HCT116 (cell line): Measurements from ENCODE around the gene NUCB1. TPM values are rescaled to one million over a fixed set of nuclear protein-coding genes. Genes with fewer than 3 reads are reported as not detected.
A peak's percentile ranks its signal among the peaks of the same experiment; 100 is the strongest.

Experiments
- ATAC-seq: fragments of 200-7000 bp; cut with Tn5 transposase; 2 replicates; pipeline ENCODE4 v1.9.1; 2020; ENCODE audit warnings: mild to moderate bottlenecking, moderate library complexity
- BruUV-seq: library from RNA; stranded (reverse); fragments of 400-500 nt; replicated peaks from 2 replicates; lab custom pipeline; 2021; lab: Mats Ljungman, UMichigan
- CTCF ChIA-PET: fragments of 300-600 bp; sonication (Branson Sonifier 250); formaldehyde crosslinking; loops from one replicate; lab custom pipeline; 2021; ENCODE audit warnings: antibody characterized with exemption; lab: Charles Lee
- POLR2A ChIA-PET: fragments of 300-600, 350-600 bp; sonication (Branson Sonifier 250); formaldehyde crosslinking; loops from one replicate; lab custom pipeline; 2021; ENCODE audit warnings: antibody characterized with exemption; lab: Charles Lee
- RAD21 ChIA-PET, 2 experiments: fragments of 300-600 bp; sonication (Branson Sonifier 250); formaldehyde crosslinking; loops; one replicate each; lab custom pipeline; 2023; ENCODE audit warnings: low total read pairs in 2 of 2; ENCODE audit not compliant: uncharacterized antibody in 2 of 2, unreplicated experiment in 2 of 2, low non-redundant PET in 1 of 2; lab: Charles Lee
- DNase-seq: peaks from one replicate; pipeline ENCODE4 v3.0.0-alpha.2; 2010; ENCODE audit warnings: low read depth, low spot score
- H2AFZ ChIP-seq: fragments of 200-600 bp; shearing (Covaris generic), sonication (generic); 2 replicates; pipeline ENCODE4 v1.6.1; 2017; ENCODE audit warnings: low read depth, mixed run types, mixed read lengths, antibody characterized with exemption, low read length; ENCODE audit not compliant: poor library complexity, severe bottlenecking
- H3K27ac ChIP-seq: 2 replicates; pipeline ENCODE4 v1.5.1; 2012; ENCODE audit warnings: low read depth, low read length
- H3K27me3 ChIP-seq: fragments of 200-600 bp; sonication (generic); 2 replicates; pipeline ENCODE4 v1.6.1; 2016; ENCODE audit warnings: mixed run types, low read length, mixed read lengths; ENCODE audit not compliant: insufficient read depth
- H3K36me3 ChIP-seq, 2 experiments: fragments of 200-500 bp in 1 of 2; fragments of 200-600 bp in 1 of 2; sonication (Bioruptor generic) in 1 of 2; sonication (generic) in 1 of 2; 2 replicates each; pipeline versions ENCODE4 v1.5.1 to v1.6.1; 2014 to 2016; ENCODE audit warnings: low read length in 2 of 2, inconsistent platforms in 1 of 2, mixed read lengths in 1 of 2, mixed run types in 1 of 2; ENCODE audit not compliant: insufficient read depth in 2 of 2, control insufficient read depth in 1 of 2
- H3K4me1 ChIP-seq, 2 experiments: fragments of 200-600 bp in 1 of 2; sonication (generic) in 1 of 2; 2 replicates each; pipeline versions ENCODE4 v1.5.1 to v1.6.1; 2012 to 2017; ENCODE audit warnings: low read length in 2 of 2, inconsistent platforms in 1 of 2, mild to moderate bottlenecking in 1 of 2, mixed read lengths in 1 of 2, mixed run types in 1 of 2, moderate library complexity in 1 of 2; ENCODE audit not compliant: insufficient read depth in 2 of 2, control insufficient read depth in 1 of 2
- H3K4me2 ChIP-seq: fragments of 200-600 bp; sonication (generic); 2 replicates; pipeline ENCODE4 v1.6.1; 2017; ENCODE audit warnings: mixed run types, low read length, mixed read lengths
- H3K4me3 ChIP-seq, 2 experiments: fragments of 200-600 bp in 1 of 2; sonication (generic) in 1 of 2; replicated peaks in 1 of 2; 2 replicates each; pipeline ENCODE4 v1.5.1; 2011 to 2016; ENCODE audit warnings: low read length in 2 of 2, control low read depth in 1 of 2, low read depth in 1 of 2, mild to moderate bottlenecking in 1 of 2, mixed read lengths in 1 of 2, mixed run types in 1 of 2
- H3K79me2 ChIP-seq: fragments of 200-600 bp; sonication (generic); 2 replicates; pipeline ENCODE4 v1.6.1; 2017; ENCODE audit warnings: mild to moderate bottlenecking, mixed run types, low read length, moderate library complexity, mixed read lengths; ENCODE audit not compliant: insufficient read depth
- H3K9ac ChIP-seq: fragments of 200-600 bp; sonication (generic); 2 replicates; pipeline ENCODE4 v1.6.1; 2016; ENCODE audit warnings: low read length, mixed read lengths
- H3K9me2 ChIP-seq: fragments of 200-600 bp; sonication (generic), shearing (Covaris generic); 2 replicates; pipeline ENCODE4 v1.6.1; 2017; ENCODE audit warnings: mixed run types, mild to moderate bottlenecking, moderate library complexity; ENCODE audit not compliant: insufficient read depth
- H3K9me3 ChIP-seq, 2 experiments: fragments of 200-500 bp in 1 of 2; fragments of 200-600 bp in 1 of 2; sonication (Bioruptor generic) in 1 of 2; sonication (generic) in 1 of 2; 2 replicates each; pipeline ENCODE4 v1.6.1; 2014 to 2017; ENCODE audit warnings: low read length in 2 of 2, mixed read lengths in 2 of 2, inconsistent platforms in 1 of 2, low read depth in 1 of 2, mild to moderate bottlenecking in 1 of 2, mixed run types in 1 of 2, moderate library complexity in 1 of 2; ENCODE audit not compliant: control insufficient read depth in 1 of 2, insufficient read depth in 1 of 2
- H4K20me1 ChIP-seq: fragments of 200-600 bp; sonication (generic), shearing (Covaris generic); 2 replicates; pipeline ENCODE4 v1.6.1; 2017; ENCODE audit warnings: mixed run types, mild to moderate bottlenecking, moderate library complexity; ENCODE audit not compliant: insufficient read depth
- CTCF ChIP-seq, 3 experiments: fragments of 200-600 bp in 1 of 3; sonication (generic) in 1 of 3; IDR thresholded peaks in 2 of 3; conservative IDR thresholded peaks in 1 of 3; 2 replicates each; pipeline ENCODE4 v1.5.1; 2012 to 2017; ENCODE audit warnings: low read depth in 2 of 3, low read length in 2 of 3, antibody characterized with exemption in 1 of 3, borderline replicate concordance in 1 of 3, control low read depth in 1 of 3, mild to moderate bottlenecking in 1 of 3, mixed read lengths in 1 of 3, mixed run types in 1 of 3, moderate library complexity in 1 of 3; ENCODE audit not compliant: insufficient read depth in 1 of 3
- ELF1 ChIP-seq: IDR thresholded peaks from 2 replicates; pipeline ENCODE4 v1.6.1; 2012; ENCODE audit warnings: low read depth, borderline replicate concordance
- EZH2 ChIP-seq: fragments of 200-600 bp; sonication (generic); IDR thresholded peaks from 2 replicates; pipeline ENCODE4 v1.6.1; 2017; ENCODE audit warnings: antibody characterized with exemption, mixed run types
- EZH2phosphoT487 ChIP-seq: fragments of 200-600 bp; IDR thresholded peaks from 2 replicates; pipeline ENCODE4 v1.6.1; 2018; ENCODE audit warnings: antibody characterized with exemption, borderline replicate concordance
- FOSL1 ChIP-seq: IDR thresholded peaks from 2 replicates; pipeline ENCODE4 v1.6.1; 2012; ENCODE audit warnings: low read depth
- POLR2AphosphoS5 ChIP-seq: IDR thresholded peaks from 2 replicates; pipeline ENCODE4 v1.6.1; 2011; ENCODE audit warnings: mild to moderate bottlenecking, low read depth, low read length, moderate library complexity
- REST ChIP-seq: IDR thresholded peaks from 2 replicates; pipeline ENCODE4 v1.6.1; 2012; ENCODE audit warnings: low read depth
- SIN3A ChIP-seq: IDR thresholded peaks from 2 replicates; pipeline ENCODE4 v1.6.1; 2012; ENCODE audit warnings: low read depth
- SRF ChIP-seq: IDR thresholded peaks from 2 replicates; pipeline ENCODE4 v1.6.1; 2012; ENCODE audit warnings: low read depth
- TCF7L2 ChIP-seq: IDR thresholded peaks from 2 replicates; pipeline ENCODE4 v1.7.0; 2011; ENCODE audit warnings: borderline replicate concordance, inconsistent platforms; ENCODE audit not compliant: insufficient read depth, insufficient read length; ENCODE audit errors: extremely low read depth
- ZBTB33 ChIP-seq: IDR thresholded peaks from 2 replicates; pipeline ENCODE4 v1.6.1; 2011; ENCODE audit warnings: mild to moderate bottlenecking, low read length, moderate library complexity; ENCODE audit not compliant: insufficient replicate concordance; ENCODE audit errors: extremely low read depth
- ZFX ChIP-seq: fragments of 450-650 bp; IDR thresholded peaks from 2 replicates; pipeline ENCODE4 v1.6.1; 2017
- intact Hi-C: fragments of 100-400 bp; cut with micrococcal nuclease; formaldehyde crosslinking; loops from 2 replicates; pipeline ENCODE4 v1.10.0; 2022
- total RNA-seq: library from RNA; stranded (reverse); gene quantifications from one replicate; pipeline ENCODE4 v1.2.1, GENCODE V29; 2021; ENCODE audit not compliant: unreplicated experiment

The NUCB1 gene
- total RNA-seq, 1 experiment from 2014 or later: 88.8 TPM

- DNase-seq (no peak), ATAC-seq (peak; percentile 55)
- intact Hi-C loops: no loop called here
- ChIA-PET RAD21 (interaction anchor here in 1 of 2 experiments (0.6 kb wide), 1 partner anchor 108 kb away, joined by 5 read pairs; no protein-coding TSS in a partner anchor), CTCF (interaction anchor here (2.0 kb wide), 1 partner anchor 53 kb away, joined by 4 read pairs; no protein-coding TSS in a partner anchor), POLR2A (interaction anchor here (1.0 kb wide), 1 partner anchor 21 kb away, joined by 3 read pairs; no protein-coding TSS in a partner anchor)
- Histone ChIP-seq H3K27ac (no peak overlapping the region), H3K27me3 (no peaks in the 10 kb centered on the region), H3K9me2 (no peaks in the 10 kb centered on the region), H3K79me2 (peaks cover 10% of the 10 kb centered on the region; the same call in 1 of the 2 replicates), H3K9ac (no peak overlapping the region), H4K20me1 (no peaks in the 10 kb centered on the region), H3K9me3 (no peaks in the 10 kb centered on the region), H2AFZ (no peak overlapping the region), H3K4me2 (peak overlapping the region; percentile 4; the same call in 1 of the 2 replicates), H3K4me3 (no peak overlapping the region), H3K4me1 (peaks cover 3 to 23% of the 10 kb centered on the region in 2 experiments; a peak in 3 of 4 replicates), H3K36me3 (no peaks in the 10 kb centered on the region)
- no TSS peak for BruUV-seq
- TF ChIP-seq SIN3A (no peak), TCF7L2 (no peak), REST (no peak), FOSL1 (no peak), ELF1 (no peak), CTCF (IDR thresholded peaks at IDR 0.05 in 2 of 3, conservative IDR thresholded peaks at IDR 0.05 in 1 of 3; ENCODE audit: borderline replicate concordance in 1 of 3, insufficient read depth in 1 of 3, low read depth in 2 of 3, low read length in 2 of 3) (no peak), ZFX (no peak), EZH2phosphoT487 (no peak), SRF (no peak), POLR2AphosphoS5 (no peak), EZH2 (no peak), ZBTB33 (no peak)
Observed at GRCh38 chr19:48896191-48896720, 3.9 kb upstream of the NUCB1 start.
